MM.1S (cell line): ENCODE results near the gene GCGR.

ENCODE experiments used
- DNase-seq: peaks from one replicate; pipeline ENCODE4 v3.0.0-alpha.2; 2015
- H2AFZ ChIP-seq: fragments of 300-600 bp; sonication (generic); 2 replicates; pipeline ENCODE4 v1.6.0; 2016; ENCODE audit warnings: antibody characterized with exemption, low read length
- H3F3A ChIP-seq: fragments of 300-600 bp; sonication (generic); 2 replicates; pipeline ENCODE4 v1.6.1; 2016; ENCODE audit warnings: mild to moderate bottlenecking, antibody characterized with exemption, low read length, moderate library complexity, mixed read lengths; ENCODE audit not compliant: insufficient read depth
- H3K27ac ChIP-seq: fragments of 300-600 bp; sonication (generic); 2 replicates; pipeline ENCODE4 v1.5.1; 2016; ENCODE audit warnings: mild to moderate bottlenecking, low read length
- H3K27me3 ChIP-seq: fragments of 300-600 bp; sonication (generic); replicated peaks from 2 replicates; pipeline ENCODE4 v1.6.0; 2016; ENCODE audit warnings: low read length; ENCODE audit not compliant: insufficient read depth
- H3K36me3 ChIP-seq: fragments of 300-600 bp; sonication (generic); replicated peaks from 2 replicates; pipeline ENCODE4 v1.6.1; 2016; ENCODE audit warnings: mild to moderate bottlenecking, low read length, mixed read lengths; ENCODE audit not compliant: insufficient read depth
- H3K4me1 ChIP-seq: fragments of 300-600 bp; sonication (generic); 2 replicates; pipeline ENCODE4 v1.6.1; 2016; ENCODE audit warnings: low read length, mixed read lengths
- H3K4me2 ChIP-seq: fragments of 300-600 bp; sonication (generic); 2 replicates; pipeline ENCODE4 v1.6.0; 2016; ENCODE audit warnings: low read depth, low read length
- H3K4me3 ChIP-seq: fragments of 300-600 bp; sonication (generic); 2 replicates; pipeline ENCODE4 v1.5.1; 2016; ENCODE audit warnings: low read length, mixed read lengths
- H3K79me2 ChIP-seq: fragments of 300-600 bp; sonication (generic); 2 replicates; pipeline ENCODE4 v1.6.1; 2016; ENCODE audit warnings: mixed run types, low read length, mixed read lengths
- H3K9ac ChIP-seq: fragments of 300-600 bp; sonication (generic); 2 replicates; pipeline ENCODE4 v1.6.1; 2016; ENCODE audit warnings: low read length, mixed read lengths
- H3K9me2 ChIP-seq: fragments of 300-600 bp; sonication (generic); replicated peaks from 2 replicates; pipeline ENCODE4 v1.6.1; 2016; ENCODE audit warnings: mild to moderate bottlenecking, low read length, mixed read lengths; ENCODE audit not compliant: insufficient read depth
- H3K9me3 ChIP-seq: fragments of 300-600 bp; sonication (generic); replicated peaks from 2 replicates; pipeline ENCODE4 v1.6.1; 2016; ENCODE audit warnings: mild to moderate bottlenecking, low read length, mixed read lengths; ENCODE audit not compliant: insufficient read depth
- H4K20me1 ChIP-seq: fragments of 300-600 bp; sonication (generic); 2 replicates; pipeline ENCODE4 v1.6.1; 2016; ENCODE audit warnings: mild to moderate bottlenecking, low read length, moderate library complexity, mixed read lengths; ENCODE audit not compliant: insufficient read depth
- CTCF ChIP-seq: fragments of 300-600 bp; sonication (generic); IDR thresholded peaks from 2 replicates; pipeline ENCODE4 v1.5.1; 2016; ENCODE audit warnings: antibody characterized with exemption, low read length, mixed read lengths
- EZH2 ChIP-seq: fragments of 300-600 bp; sonication (generic); optimal IDR thresholded peaks from 2 replicates; pipeline ENCODE3; 2017; ENCODE audit warnings: low read depth, mild to moderate bottlenecking, antibody characterized with exemption, low read length, mixed read lengths
- EZH2phosphoT487 ChIP-seq: fragments of 300-600 bp; sonication (generic); IDR thresholded peaks from 2 replicates; pipeline ENCODE4 v1.6.1; 2018; ENCODE audit warnings: antibody characterized with exemption, low read length

The GCGR gene

GRCh38 chr17:81821603-81822311 lies 17.8 kb downstream of the GCGR start:
- Histone ChIP-seq H2AFZ (no peak overlapping the region), H3K36me3 (no peaks in the 10 kb centered on the region), H3K9me3 (no peaks in the 10 kb centered on the region), H3K79me2 (no peaks in the 10 kb centered on the region), H4K20me1 (no peaks in the 10 kb centered on the region), H3K9ac (no peak overlapping the region), H3K4me1 (no peaks in the 10 kb centered on the region), H3K4me2 (no peak overlapping the region), H3F3A (no peaks in the 10 kb centered on the region), H3K9me2 (no peaks in the 10 kb centered on the region), H3K4me3 (no peak overlapping the region), H3K27ac (no peak overlapping the region), H3K27me3 (peaks cover 17% of the 10 kb centered on the region)
- TF ChIP-seq EZH2phosphoT487 (no peak), EZH2 (no peak), CTCF (peak; percentile 12; the same call in 1 of the 2 replicates)
- no peak for DNase-seq

- H3K4me1 ChIP-seq: no peaks in the 10 kb centered on the region
- no peaks in the 10 kb centered on the region for H4K20me1 ChIP-seq
- no peaks in the 10 kb centered on the region for H3F3A ChIP-seq
- no peak overlapping the region for H3K27ac ChIP-seq
- H3K79me2 ChIP-seq: no peaks in the 10 kb centered on the region
- no peak for DNase-seq
- H3K4me2 ChIP-seq: no peak overlapping the region
- H3K9me2 ChIP-seq: no peaks in the 10 kb centered on the region
- TF ChIP-seq EZH2 (no peak), EZH2phosphoT487 (no peak), CTCF (no peak)
- H3K9me3 ChIP-seq: no peaks in the 10 kb centered on the region
- no peak overlapping the region for H2AFZ ChIP-seq
- no peaks in the 10 kb centered on the region for H3K36me3 ChIP-seq
- H3K9ac ChIP-seq: no peak overlapping the region
- no peak overlapping the region for H3K4me3 ChIP-seq
- H3K27me3 ChIP-seq: peaks cover 11% of the 10 kb centered on the region
These were observed 18.3 kb downstream of the GCGR start for GRCh38 chr17:81822312-81822637.

- no peaks in the 10 kb centered on the region for H3F3A ChIP-seq
- no peak for TF ChIP-seq CTCF
- no peak for TF ChIP-seq EZH2phosphoT487
- TF ChIP-seq EZH2: no peak
- H4K20me1 ChIP-seq: no peaks in the 10 kb centered on the region
- H3K4me3 ChIP-seq: no peak overlapping the region
- no peak overlapping the region for H3K9ac ChIP-seq
- no peaks in the 10 kb centered on the region for H3K79me2 ChIP-seq
- no peak overlapping the region for H2AFZ ChIP-seq
- no peak overlapping the region for H3K27ac ChIP-seq
- no peaks in the 10 kb centered on the region for H3K9me2 ChIP-seq
- no peak overlapping the region for H3K4me2 ChIP-seq
- H3K4me1 ChIP-seq: no peaks in the 10 kb centered on the region
- no peaks in the 10 kb centered on the region for H3K9me3 ChIP-seq
- no peaks in the 10 kb centered on the region for H3K36me3 ChIP-seq
- DNase-seq: no peak
- H3K27me3 ChIP-seq: peaks cover 2% of the 10 kb centered on the region; the same call in 1 of the 2 replicates
These were observed 19.3 kb downstream of the GCGR start for GRCh38 chr17:81822996-81823819.
